Bone marrow (tissue), 2 donors: ENCODE results near the gene SRRM2.

Source experiments
- DNase-seq, 2 donors: peaks; one replicate each; lab custom pipeline; 2025; lab: John Stamatoyannopoulos, UW

Gene SRRM2

GRCh38 chr16:2739625-2740430 is 12.6 kb upstream of the SRRM2 start:
- no peak for DNase-seq

GRCh38 chr16:2740476-2740875 is 12.0 kb upstream of the SRRM2 start:
- no peak for DNase-seq

GRCh38 chr16:2741168-2741567 is 11.3 kb upstream of the SRRM2 start:
- DNase-seq = no peak

- no peak for DNase-seq
Observed at GRCh38 chr16:2742323-2743006, 10.0 kb upstream of the SRRM2 start.

GRCh38 chr16:2743007-2743810 is 9.2 kb upstream of the SRRM2 start:
- DNase-seq = no peak

GRCh38 chr16:2744711-2745110 is 7.7 kb upstream of the SRRM2 start:
- DNase-seq = no peak

GRCh38 chr16:2745116-2745890 is 7.1 kb upstream of the SRRM2 start:
- DNase-seq = no peak

- no peak for DNase-seq
Observed at GRCh38 chr16:2745961-2746360, 6.5 kb upstream of the SRRM2 start.

GRCh38 chr16:2748757-2749455 is 3.5 kb upstream of the SRRM2 start:
- no peak for DNase-seq

- no peak for DNase-seq
Observed at GRCh38 chr16:2749476-2749875, 3.0 kb upstream of the SRRM2 start.

GRCh38 chr16:2749936-2750335 is 2.5 kb upstream of the SRRM2 start:
- DNase-seq = peak in 1 of 2 donors; percentile 1

- no peak for DNase-seq
Observed at GRCh38 chr16:2751577-2752034, 832 bp upstream of the SRRM2 start.

- DNase-seq = peak in 1 of 2 donors; percentile 43
Observed at GRCh38 chr16:2752850-2753732, 653 bp downstream of the SRRM2 start.

GRCh38 chr16:2753733-2754020 is 1.2 kb downstream of the SRRM2 start:
- no peak for DNase-seq

- no peak for DNase-seq
Observed at GRCh38 chr16:2755158-2755557, 2.7 kb downstream of the SRRM2 start.

GRCh38 chr16:2756288-2757015 is 4.0 kb downstream of the SRRM2 start:
- DNase-seq = no peak

- no peak for DNase-seq
Observed at GRCh38 chr16:2757344-2757743, 4.9 kb downstream of the SRRM2 start.

GRCh38 chr16:2761472-2761871 is 9.0 kb downstream of the SRRM2 start:
- DNase-seq = no peak

GRCh38 chr16:2761886-2762583 is 9.6 kb downstream of the SRRM2 start:
- no peak for DNase-seq
